Measurements from ENCODE around the gene L3MBTL2.

DNA sequence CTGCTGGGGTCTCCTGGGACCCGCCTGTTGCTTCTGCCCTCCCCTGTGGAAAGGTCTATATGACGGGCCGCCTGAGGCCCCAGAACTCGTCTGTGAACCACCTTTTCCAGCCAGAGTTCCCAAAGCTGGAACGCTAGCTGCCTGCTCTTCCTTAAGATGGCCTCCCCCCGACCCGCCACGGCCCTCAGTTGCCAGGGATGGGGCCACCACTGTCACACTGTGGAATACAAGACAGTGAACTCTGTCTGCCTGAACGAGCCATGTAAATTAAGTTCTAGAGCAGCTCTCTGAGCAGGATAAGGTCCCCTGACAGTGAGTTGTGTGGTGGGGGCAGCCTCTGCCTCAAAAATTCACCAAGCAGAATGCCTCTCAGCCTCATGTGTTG, 25.3 kb downstream of the L3MBTL2 start:
- TF ChIP-seq YY1 (IDR thresholded peaks at IDR 0.05; ENCODE audit: insufficient read depth, insufficient read length), result no peak
- no peak for TF ChIP-seq ZNF274 (IDR thresholded peaks at IDR 0.05; ENCODE audit: low read depth, low read length)

All from NT2/D1 (cell line).